CD1c-positive myeloid dendritic cell (primary cell): ENCODE data around the gene TAT.
A peak's percentile ranks its signal among the peaks of the same experiment; 100 is the strongest.
"Not testable (repeated sequence)": the region's sequence is repeated elsewhere in the genome, so short reads cannot be mapped to it uniquely, and the experiment has no call there.

Experiments used
- DNase-seq: peaks from one replicate; pipeline ENCODE4 v3.0.0-alpha.2; 2016; ENCODE audit errors: extremely low spot score

TAT gene

DNA sequence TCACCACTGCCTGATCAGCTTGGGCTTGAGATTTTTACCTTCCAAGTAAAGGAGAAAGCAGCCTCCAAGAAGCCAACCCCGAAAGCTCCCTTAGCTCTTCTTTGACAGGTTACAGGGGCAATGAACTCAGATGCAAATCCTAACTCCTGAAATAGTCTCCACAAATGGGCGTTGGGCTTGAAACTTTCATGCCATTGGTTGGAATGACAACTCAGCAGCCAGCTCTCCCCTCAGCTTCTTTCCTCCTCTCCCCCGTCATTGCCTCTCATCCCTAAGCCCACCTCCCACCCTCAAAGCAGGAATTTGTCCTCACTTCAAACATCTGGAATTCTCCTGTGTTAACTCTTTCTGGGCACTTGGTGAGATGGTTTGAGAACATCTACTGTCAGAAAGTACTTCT, at the start of gene TAT:
Gene TAT (minus strand): TSS at position 122 of the 400 bp plus-strand sequence. CDS start 677 bp downstream, outside the sequence.
- no peak for DNase-seq

DNA sequence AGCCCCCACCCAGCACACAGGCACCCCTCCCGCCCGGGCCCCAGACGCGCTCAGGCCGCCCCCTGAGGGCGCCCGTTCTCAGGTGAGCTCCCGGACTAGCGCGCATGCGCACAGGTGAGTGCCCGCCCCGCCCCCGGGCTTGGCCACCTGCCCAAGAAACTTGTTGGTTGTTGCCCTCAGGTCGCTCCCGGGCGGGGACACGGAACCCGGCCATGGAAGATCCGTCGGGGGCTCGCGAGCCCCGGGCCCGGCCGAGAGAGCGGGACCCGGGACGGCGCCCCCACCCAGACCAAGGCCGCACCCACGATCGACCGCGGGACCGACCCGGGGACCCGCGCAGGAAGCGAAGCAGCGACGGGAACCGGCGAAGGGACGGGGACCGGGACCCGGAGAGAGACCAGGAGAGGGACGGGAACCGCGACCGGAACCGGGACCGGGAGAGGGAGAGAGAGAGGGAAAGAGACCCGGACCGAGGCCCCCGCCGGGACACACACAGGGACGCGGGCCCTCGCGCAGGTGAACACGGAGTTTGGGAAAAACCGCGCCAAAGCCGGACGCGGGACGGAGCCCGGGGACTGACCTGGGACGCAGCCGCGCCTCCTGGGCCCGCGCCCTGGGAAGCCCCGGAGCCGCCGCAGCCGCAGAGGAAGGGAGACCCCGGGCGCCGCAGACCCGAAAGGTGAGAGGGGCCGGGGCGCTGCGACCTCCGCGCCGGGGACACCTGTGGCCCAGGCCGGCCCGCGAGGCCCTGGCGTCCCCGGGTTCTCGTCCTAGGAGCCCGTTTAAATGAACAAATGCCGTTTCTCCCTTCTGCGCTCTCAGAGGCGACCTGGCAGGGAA, 49.3 kb upstream of the TAT start, which contains the start of gene MARVELD3:
Gene MARVELD3 (plus strand): TSS at position 167 of the 840 bp plus-strand sequence. CDS start 46 bp downstream, at position 213.
- no peak for DNase-seq

DNA sequence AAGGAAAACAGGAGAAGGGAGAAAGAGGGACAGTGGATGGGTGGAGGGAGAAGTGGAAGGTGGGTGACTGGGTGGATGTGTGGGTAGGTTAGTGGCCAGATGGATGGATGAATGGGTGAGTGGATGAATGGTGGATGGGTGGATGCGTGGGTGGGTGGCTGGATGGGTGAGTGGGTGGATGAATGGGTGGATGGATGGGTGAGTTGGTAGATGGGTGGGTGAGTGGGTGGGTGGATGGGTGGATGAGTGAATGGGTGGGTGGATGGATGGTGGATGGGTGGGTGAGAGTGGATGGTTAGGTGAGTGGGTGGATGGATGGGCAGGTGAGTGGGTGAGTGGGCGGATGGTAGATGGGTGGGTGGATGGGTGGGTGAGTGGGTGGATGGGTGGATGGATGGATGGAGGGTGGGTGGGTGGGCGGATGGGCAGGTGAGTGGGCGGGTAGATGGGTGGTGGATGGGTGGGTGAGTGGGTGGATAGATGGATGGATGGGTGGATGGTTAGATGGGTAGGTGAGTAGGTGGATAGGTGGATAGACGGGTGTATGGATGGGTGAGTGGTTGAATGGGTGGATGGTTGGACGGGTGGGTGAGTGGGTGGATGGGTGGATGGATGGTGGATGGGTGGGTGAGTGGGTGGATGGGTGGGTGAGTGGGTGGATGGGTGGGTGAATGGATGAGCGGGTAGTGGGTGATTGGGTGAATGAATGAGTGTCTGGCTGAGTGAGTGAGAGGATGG, 48.4 kb upstream of the TAT start:
- DNase-seq: no peak

DNA sequence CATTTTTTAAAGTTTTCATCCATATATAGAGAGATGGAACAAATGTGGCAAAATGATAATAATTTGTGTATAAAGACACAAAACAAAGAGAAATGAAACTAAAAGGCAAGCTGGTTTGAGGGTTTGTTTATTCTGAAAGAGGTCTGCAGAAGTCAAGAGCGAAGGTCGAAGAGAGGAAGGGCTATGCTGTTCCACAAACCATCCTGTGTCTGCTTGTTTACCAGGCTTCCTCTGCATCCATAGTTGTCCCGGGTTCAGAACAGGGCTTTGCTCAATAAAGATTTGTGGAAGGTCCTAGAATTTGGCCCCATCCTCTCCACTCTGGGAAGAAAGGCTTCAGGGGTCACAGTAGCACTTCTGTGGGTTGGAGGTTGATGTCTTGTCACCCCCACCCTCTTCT, 46.7 kb upstream of the TAT start:
- DNase-seq: no peak

DNA sequence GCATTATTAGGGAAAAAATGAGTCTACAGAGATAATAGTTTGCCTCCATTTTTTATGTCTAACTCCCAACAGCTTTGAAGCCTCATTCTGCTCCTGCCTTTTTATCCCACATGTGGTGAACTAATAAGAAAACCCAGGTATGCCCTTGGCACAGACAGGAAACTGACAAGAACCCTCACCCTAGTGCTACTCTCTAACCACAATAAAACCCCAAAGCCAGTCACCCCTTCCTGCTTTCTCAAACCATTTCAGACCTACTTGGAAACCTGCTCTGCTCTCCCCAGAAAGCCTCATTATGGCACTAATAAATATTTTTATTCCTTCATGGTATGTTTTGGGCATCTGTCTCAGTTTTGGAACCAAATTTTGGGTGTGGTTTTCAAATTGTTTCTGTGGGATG, 45.2 kb upstream of the TAT start:
- no peak for DNase-seq

DNA sequence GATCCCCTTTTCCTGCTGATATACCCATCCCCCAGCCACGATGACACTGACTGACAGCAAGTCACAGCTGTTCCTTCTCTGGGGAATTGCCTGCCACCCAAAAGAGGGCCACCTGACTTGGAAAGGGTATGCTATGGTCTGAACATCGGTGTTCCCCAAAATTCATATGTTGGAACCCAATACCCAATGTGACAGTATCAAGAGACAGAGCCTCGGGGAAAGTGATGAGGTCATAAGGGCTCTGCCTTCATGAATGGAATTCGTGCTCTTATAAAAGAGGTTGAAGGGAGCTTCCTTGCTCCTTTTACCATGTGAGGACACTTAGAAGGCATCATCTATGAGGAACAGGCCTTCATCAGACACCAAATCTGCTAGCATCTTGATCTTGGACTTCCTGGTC, 41.5 kb upstream of the TAT start:
- DNase-seq: no peak

DNA sequence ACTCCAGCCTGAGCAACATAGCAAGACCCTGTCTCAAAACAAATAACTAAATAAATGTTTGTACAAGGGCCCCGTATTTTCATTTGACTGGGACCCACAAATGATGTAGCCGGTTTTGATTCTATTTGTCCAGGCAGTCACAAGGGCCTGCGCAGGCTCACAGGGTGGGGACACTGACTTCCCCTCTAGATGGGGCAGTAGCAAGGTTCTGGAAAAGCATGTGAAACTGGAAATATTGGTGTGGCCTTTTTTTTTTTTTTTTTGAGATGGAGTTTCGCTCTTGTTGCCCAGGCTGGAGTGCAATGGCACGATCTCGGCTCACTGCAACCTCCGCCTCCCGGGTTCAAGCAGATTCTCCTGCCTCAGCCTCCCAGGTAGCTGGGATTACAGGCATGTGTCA, 38.1 kb upstream of the TAT start:
- not testable (repeated sequence) for DNase-seq

DNA sequence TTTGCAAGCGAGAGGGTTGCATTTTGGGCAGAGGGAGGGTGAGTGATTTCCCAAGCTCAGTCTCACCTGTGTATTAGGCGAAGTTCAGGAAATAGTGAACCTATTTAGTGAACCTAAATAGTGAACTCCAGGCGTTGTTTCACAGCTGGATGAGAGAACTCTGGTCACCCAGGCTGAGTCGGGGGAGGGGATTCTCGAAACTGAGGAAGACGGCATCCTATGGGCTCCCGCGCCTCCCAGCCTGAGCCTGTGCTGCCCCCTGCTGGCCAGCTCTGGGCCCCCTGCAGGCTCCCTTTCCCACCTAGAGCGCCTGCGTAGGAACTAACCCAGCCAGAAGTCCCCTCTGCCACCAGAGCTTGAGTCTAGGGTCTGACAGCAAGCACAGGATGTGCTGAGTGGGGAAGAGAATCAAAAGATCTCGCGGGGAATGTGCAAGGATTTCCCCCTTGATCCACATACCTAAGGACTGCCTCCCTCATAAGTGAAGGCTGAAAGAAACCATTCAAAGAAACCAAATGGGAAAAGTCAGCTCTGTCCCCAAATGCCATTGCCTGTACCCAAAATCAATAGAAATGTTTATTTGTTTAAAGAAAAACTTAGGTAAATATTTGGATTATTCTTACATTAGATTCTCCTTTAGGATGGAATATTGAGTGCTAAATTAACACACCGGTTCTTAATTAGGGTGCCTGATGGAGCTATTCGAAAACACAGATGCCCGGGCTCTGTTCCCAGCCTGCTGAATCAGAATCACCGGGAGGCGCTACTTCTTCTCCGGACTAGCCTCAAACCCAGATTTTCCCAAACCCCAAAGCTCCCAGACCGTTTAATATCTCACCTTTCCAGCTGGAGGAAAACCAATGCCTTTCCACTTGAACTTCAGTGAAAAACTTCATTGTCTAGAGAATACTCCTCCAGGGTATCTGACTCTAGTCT, 34.3 kb upstream of the TAT start:
- peak; percentile 71 for DNase-seq

DNA sequence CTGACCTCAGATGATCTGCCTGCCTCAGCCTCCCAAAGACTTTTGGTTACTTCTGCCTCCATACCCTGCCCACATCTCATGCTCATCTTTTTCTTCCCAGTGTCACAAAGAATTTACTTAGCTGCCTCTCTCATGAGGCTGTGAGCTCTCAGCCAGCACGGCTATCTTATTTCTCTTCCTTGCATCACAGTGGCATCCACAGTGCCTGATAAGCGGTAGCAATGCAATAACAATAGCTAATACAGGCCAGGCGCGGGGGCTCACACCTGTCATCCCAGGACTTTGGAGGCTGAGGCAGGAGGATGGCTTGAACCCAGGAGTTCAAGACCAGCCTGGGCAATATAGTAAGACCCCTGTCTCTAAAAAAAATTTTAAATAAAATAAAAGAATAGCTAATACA, 33.6 kb upstream of the TAT start:
- no peak for DNase-seq

DNA sequence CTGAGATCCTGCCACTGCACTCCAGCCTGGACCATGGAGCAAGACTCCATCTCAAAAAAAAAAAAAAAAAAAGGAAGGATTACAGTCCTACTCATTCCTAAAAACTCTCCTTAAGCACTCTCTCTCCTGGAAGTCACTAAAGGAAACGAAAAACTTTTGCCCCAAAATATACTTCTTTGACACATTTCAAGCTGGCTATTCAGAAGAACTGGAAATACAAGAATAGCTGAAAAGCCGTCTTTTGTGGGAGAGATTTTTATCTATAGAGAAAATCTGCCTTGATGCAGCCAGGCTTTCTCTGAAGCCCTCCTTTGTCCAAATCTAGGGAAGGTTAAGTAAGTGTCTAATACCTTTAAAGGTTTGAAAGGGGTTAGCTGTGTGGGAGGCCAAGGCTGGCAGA, 32.2 kb upstream of the TAT start:
- DNase-seq: no peak

DNA sequence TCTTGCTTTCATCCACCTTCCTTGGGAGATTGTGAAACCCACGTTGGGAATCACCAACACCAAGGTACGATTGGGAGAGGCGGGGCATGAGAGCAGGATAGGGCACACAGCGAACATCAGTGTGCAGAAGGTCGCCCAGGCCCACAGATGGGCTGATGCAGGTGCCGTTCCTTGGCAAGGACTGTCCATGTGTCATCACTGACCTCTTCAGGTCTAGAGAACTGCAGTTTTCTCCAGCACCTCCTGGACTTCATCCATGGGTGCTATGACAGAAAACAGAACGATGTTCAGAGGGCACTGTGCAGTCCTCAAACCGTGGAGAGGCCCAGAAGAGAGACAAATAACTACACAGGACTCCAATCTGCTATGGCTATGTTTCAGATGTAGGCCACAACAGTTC, 23.9 kb upstream of the TAT start:
- no peak for DNase-seq

DNA sequence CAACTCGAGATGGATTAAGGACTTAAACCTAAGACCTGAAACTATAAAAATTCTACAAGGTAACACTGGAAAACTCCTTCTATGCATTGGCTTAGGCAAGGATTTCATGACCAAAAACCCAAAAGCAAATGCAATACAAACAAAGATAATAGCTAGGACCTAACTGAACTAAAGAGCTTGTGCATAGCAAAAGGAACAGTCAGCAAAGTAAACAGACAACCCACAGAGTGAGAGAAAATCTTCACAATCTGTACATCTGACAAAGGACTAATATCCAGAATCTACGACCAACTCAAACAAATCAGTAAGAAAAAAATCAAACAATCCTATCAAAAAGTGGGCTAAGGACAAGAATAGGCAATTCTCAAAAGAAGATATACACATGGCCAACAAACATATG, 21.5 kb upstream of the TAT start:
- not testable (repeated sequence) for DNase-seq

DNA sequence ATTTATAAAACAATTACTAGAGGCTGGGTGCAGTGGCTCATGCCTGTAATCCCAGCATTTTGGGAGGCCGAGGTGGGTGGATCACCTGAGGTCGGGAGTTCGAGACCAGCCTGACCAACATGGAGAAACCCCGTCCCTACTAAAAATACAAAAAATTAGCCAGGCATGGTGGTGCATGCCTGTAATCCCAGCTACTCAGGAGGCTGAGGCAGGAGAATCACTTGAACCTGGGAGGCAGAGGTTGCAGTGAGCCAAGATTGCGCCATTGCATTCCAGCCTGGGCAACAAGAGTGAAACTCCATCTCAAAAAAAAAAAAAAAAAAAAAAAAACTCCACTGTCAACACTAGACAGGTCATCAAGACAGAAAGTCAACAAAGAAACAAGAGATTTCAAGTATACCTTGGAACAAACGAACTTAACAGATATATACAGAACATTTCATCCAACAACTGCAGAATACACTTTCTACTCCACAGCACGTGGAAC, 18.5 kb upstream of the TAT start:
- DNase-seq: not testable (repeated sequence)

DNA sequence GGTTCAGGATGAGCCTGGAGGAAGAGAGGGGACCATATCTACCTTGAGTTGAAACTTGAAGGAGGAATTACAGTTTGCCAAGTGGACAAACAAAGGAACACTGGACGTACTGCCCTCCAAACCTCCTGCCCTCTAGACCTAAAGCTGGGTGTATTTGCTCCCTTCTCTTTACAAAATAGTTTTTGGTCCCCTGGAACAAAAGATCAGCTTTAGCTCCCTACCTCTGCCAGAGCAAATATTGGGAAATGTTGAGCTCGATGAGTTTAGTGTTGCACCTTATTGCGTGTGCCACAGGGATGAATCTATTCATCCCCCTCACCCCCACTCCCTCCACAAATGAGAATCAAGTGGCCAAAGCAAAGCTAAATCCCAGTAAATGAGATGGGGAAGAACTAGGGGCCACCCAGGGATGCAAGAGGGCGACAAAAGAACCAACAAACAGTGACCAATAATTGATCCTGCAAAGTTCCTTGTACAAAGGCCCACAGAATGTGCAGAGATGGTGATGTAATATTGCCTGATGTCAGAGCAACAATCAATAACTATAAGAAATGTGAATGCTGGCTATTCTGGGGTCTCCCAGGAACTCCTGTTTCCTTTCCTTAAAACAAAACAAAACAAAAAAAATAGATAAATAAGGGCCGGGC, 17.2 kb upstream of the TAT start:
- DNase-seq: no peak

DNA sequence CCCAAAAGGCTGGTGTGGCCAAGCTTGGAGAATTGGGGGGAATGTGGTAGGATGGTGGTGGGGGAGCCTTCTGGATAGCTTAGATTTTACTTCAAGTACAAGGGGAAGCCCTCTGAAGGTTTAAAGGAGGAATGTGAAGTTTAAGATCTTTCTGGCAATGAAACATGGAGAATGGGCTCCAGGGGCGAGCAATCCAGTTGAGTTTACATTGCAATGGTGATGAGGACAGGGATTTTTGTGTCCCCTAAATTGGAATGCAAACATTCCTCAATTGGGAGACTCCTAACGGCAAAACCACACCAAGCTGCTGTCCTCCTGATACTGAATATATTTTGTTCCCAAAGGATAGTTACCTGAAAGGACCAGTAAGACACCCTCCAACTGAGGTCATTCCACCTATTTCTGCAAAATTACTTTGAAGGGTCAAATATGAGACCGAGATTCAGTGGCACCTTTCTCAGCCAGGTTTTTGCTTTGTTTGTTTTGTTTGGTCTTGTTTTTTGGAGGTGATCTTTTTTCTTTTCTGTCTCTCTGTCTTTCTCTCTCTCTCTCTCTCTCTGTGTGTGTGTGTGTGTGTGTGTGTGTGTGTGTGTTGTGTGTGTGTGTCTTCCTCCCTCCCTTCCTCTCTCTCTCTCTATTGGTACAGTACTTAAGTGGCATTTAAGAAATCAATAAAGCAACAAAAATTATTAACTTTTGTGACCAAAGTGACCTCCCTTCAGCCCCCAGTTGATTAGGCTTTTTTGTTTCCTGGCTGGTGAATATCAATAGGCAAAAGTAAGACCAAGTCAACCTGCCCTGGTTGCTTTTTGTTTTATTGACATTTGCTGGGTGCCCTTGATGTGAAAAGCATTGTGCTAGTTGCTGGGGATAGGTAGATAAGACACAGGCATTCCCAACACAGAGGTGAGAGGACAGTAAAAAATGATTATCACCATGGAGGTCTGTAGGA, 16.4 kb upstream of the TAT start:
- DNase-seq: no peak

DNA sequence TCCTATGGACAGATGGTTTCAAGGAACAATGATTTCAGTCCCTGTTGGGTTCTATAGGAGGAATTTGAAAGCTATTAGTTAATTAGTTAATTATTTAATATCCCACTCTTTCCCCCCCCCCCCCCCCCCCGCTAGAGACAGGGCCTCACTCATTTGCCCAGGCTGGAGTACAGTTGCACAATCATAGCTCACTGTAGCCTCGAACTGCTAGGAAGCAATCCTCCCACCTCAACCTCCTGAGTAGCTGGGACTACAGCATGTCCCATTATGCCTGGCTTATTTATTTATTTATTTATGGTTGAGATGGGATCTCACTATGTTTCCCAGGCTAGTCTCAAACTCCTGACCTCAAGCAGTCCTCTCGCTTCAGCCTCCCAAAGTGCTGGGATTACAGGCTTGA, 15.0 kb upstream of the TAT start:
- no peak for DNase-seq

DNA sequence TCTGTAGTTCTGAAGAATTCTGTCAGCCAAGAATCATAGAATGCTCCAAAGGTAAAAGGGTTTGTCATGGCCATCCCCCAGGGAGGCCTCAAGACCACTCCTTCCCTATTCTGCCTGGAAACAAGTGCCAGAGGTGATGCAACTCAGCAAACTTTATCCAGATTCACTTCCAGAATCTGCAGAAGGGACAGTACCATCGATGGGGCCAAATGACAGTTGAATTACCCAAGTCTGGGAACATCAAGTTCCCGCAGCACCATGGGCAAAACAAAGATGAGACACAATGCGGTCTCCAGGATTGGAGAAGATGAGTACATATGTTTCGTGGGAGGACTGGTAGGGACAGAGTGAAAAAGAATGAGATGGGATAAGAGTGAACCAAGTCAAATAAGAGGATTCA, 13.7 kb upstream of the TAT start:
- no peak for DNase-seq

DNA sequence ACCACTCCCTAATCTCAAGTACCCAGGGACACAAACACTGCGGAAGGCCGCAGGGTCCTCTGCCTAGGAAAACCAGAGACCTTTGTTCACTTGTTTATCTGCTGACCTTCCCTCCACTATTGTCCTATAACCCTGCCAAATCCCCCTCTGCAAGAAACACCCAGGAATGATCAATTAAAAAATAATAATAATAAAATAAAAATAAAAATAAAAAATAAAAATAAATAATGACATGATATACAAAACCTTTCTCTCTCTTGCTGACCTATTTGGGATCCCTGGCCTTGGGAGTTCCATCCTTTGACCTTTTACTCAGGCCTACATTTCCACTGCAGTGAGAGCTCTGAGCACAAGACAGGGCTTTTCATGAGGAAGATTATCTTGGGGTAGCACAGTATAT, 13.2 kb upstream of the TAT start:
- DNase-seq: not testable (repeated sequence)

DNA sequence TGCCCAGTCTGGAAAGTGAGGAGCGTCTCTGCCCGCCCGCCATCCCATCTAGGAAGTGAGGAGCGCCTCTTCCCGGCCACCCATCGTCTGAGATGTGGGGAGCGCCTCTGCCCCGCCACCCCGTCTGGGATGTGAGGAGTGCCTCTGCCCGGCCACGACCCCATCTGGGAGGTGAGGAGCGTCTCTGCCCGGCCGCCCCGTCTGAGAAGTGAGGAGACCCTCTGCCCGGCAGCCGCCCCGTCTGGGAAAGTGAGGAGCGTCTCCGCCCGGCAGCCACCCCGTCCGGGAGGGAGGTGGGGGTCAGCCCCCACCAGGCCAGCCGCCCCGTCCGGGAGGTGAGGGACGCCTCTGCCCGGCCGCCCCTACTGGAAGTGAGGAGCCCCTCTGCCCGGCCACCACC, 12.4 kb upstream of the TAT start:
- DNase-seq: not testable (repeated sequence)

DNA sequence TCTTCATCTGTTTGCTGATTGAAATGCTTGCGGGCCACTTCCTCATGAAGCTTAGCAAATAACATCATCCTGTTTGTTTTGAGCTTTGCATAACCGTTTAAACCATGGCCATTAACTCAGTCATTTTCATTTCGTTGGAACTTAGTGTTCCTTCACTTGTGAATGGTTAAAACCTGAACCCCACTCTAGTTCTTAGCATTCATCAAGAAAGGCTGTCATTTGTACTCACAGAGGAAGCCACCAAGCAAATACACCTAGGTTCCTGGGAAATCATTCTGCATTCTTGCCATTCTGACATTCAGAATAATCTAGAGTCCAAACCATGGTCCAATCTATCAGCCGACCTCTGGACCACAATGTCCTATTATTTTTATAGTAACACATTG, 8.4 kb upstream of the TAT start:
- no peak for DNase-seq
